OCI-LY7 (cell line): ENCODE measurements around the gene BMPR2. TPM values are rescaled to one million over a fixed set of nuclear protein-coding genes. Genes with fewer than 3 reads are reported as not detected.

ENCODE experiments used
- BruUV-seq: library from RNA; stranded (reverse); fragments of 400-500 nt; replicated peaks from 2 replicates; lab custom pipeline; 2021; lab: Mats Ljungman, UMichigan
- CTCF ChIA-PET: fragments of 300-600 bp; sonication (Branson Sonifier 250); formaldehyde crosslinking; loops from one replicate; lab custom pipeline; 2022; ENCODE audit warnings: antibody characterized with exemption; ENCODE audit not compliant: unreplicated experiment; lab: Charles Lee
- POLR2A ChIA-PET: fragments of 300-600 bp; sonication (Branson Sonifier 250); formaldehyde crosslinking; loops from one replicate; lab custom pipeline; 2022; ENCODE audit warnings: antibody characterized with exemption; lab: Charles Lee
- DNase-seq: peaks from one replicate; pipeline ENCODE4 v3.0.0-alpha.2; 2015; ENCODE audit warnings: low spot score
- H2AFZ ChIP-seq: fragments of 200-600 bp; sonication (generic), shearing (Covaris generic); 2 replicates; pipeline ENCODE4 v1.6.1; 2014; ENCODE audit warnings: mild to moderate bottlenecking, antibody characterized with exemption, low read length, moderate library complexity
- H3K27ac ChIP-seq: fragments of 200-600 bp; sonication (generic); 2 replicates; pipeline ENCODE4 v1.5.1; 2014; ENCODE audit warnings: mixed run types, low read depth, mild to moderate bottlenecking, moderate library complexity, low read length, inconsistent platforms; ENCODE audit not compliant: poor library complexity, severe bottlenecking
- H3K36me3 ChIP-seq: fragments of 200-600 bp; sonication (generic); 2 replicates; pipeline ENCODE4 v1.6.1; 2014; ENCODE audit warnings: mild to moderate bottlenecking, antibody characterized with exemption, low read length, moderate library complexity, mixed read lengths; ENCODE audit not compliant: insufficient read depth
- H3K4me1 ChIP-seq: fragments of 200-600 bp; sonication (generic); 2 replicates; pipeline ENCODE4 v1.5.1; 2014; ENCODE audit warnings: mild to moderate bottlenecking, low read length; ENCODE audit not compliant: insufficient read depth, poor library complexity, severe bottlenecking
- H3K4me2 ChIP-seq: fragments of 200-600 bp; sonication (generic); 2 replicates; pipeline ENCODE4 v1.6.1; 2014; ENCODE audit warnings: mild to moderate bottlenecking, low read length
- H3K4me3 ChIP-seq: fragments of 200-600 bp; sonication (generic); 2 replicates; pipeline ENCODE4 v1.5.1; 2014; ENCODE audit warnings: mild to moderate bottlenecking, low read depth, low read length; ENCODE audit not compliant: poor library complexity, severe bottlenecking
- H3K79me2 ChIP-seq: fragments of 200-600 bp; sonication (generic); 2 replicates; pipeline ENCODE4 v1.6.1; 2016; ENCODE audit warnings: low read depth, mild to moderate bottlenecking, low read length, moderate library complexity, mixed read lengths; ENCODE audit not compliant: insufficient read depth
- H3K9me2 ChIP-seq: fragments of 200-600 bp; sonication (generic); 2 replicates; pipeline ENCODE4 v1.6.1; 2016; ENCODE audit warnings: mild to moderate bottlenecking, low read length, mixed read lengths; ENCODE audit not compliant: insufficient read depth
- H3K9me3 ChIP-seq: fragments of 200-600 bp; sonication (generic); 2 replicates; pipeline ENCODE4 v1.6.1; 2014; ENCODE audit warnings: mild to moderate bottlenecking, mixed run types, low read length, mixed read lengths
- H4K20me1 ChIP-seq: fragments of 200-600 bp; sonication (generic); 2 replicates; pipeline ENCODE4 v1.6.1; 2014; ENCODE audit warnings: mild to moderate bottlenecking, antibody characterized with exemption, low read length, moderate library complexity, mixed read lengths; ENCODE audit not compliant: insufficient read depth
- EZH2phosphoT487 ChIP-seq: fragments of 200-600 bp; sonication (generic); IDR thresholded peaks from 2 replicates; pipeline ENCODE4 v1.6.1; 2018; ENCODE audit warnings: low read depth, borderline replicate concordance, mild to moderate bottlenecking, mixed run types, antibody characterized with exemption, low read length, moderate library complexity, mixed read lengths
- intact Hi-C: fragments of 100-400 bp; cut with micrococcal nuclease; formaldehyde crosslinking; loops from one replicate; pipeline ENCODE4 v1.10.0; 2022; ENCODE audit not compliant: unreplicated experiment
- total RNA-seq, 2 experiments: library from RNA; depleted of rRNA in 1 of 2; stranded (reverse); fragments of >200 nt in 1 of 2; shearing (Covaris generic) in 1 of 2; gene quantifications; 2 replicates each; pipeline ENCODE4 v1.2.3, GENCODE V29; 2014 to 2022
- TF ChIP-seq, protein P1 (sequence below): fragments of 200-600 bp; sonication (generic); conservative IDR thresholded peaks from 2 replicates; pipeline ENCODE4 v1.5.1; 2014; ENCODE audit warnings: mild to moderate bottlenecking, antibody characterized with exemption, low read length, moderate library complexity, mixed read lengths

BMPR2 gene
- total RNA-seq, 2 experiments from 2014 or later: 4.3 to 14.7 TPM

DNA sequence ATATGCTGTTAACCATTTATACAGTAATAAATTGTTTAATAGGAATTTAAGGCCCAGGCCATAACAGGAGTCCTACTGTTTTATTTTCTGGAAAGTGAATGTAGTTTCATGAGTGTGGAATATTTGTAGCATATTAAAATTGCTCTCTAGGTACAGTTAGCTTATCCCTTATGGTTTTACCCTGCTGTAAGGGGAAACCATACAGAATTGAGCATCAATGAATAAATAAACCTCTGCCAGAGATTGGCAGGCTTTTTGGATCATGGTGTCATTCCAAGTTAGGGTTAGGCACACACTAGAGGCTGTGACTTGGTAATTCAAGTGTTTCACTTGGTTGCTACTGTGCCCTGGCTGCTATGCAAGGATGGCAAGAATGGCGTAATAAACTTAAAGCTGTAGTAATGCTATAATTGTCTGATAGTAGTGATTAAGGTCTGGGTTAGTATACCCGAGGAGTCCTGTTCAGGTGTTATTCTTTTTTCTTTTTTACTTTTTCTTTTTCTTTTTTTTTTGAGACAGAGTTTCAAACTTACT, 30.4 kb downstream of the BMPR2 start:
- no peak overlapping the region for H3K4me2 ChIP-seq
- CTCF ChIA-PET: no interaction called here
- no peaks in the 10 kb centered on the region for H3K79me2 ChIP-seq
- peaks cover 18% of the 10 kb centered on the region for H3K4me1 ChIP-seq
- DNase-seq: no peak
- no peaks in the 10 kb centered on the region for H4K20me1 ChIP-seq
- no peak overlapping the region for H3K27ac ChIP-seq
- no peak overlapping the region for H2AFZ ChIP-seq
- TF ChIP-seq, protein P1, sequence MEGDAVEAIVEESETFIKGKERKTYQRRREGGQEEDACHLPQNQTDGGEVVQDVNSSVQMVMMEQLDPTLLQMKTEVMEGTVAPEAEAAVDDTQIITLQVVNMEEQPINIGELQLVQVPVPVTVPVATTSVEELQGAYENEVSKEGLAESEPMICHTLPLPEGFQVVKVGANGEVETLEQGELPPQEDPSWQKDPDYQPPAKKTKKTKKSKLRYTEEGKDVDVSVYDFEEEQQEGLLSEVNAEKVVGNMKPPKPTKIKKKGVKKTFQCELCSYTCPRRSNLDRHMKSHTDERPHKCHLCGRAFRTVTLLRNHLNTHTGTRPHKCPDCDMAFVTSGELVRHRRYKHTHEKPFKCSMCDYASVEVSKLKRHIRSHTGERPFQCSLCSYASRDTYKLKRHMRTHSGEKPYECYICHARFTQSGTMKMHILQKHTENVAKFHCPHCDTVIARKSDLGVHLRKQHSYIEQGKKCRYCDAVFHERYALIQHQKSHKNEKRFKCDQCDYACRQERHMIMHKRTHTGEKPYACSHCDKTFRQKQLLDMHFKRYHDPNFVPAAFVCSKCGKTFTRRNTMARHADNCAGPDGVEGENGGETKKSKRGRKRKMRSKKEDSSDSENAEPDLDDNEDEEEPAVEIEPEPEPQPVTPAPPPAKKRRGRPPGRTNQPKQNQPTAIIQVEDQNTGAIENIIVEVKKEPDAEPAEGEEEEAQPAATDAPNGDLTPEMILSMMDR: no peak
- TF ChIP-seq EZH2phosphoT487: no peak
- H3K4me3 ChIP-seq: no peak overlapping the region
- H3K9me3 ChIP-seq: no peaks in the 10 kb centered on the region
- POLR2A ChIA-PET: interaction anchor here (1.7 kb wide), 1 partner anchor 19 kb away, joined by 3 read pairs; no protein-coding TSS in a partner anchor
- intact Hi-C loops: no loop called here
- no peaks in the 10 kb centered on the region for H3K9me2 ChIP-seq
- no TSS peak for BruUV-seq
- no peaks in the 10 kb centered on the region for H3K36me3 ChIP-seq

DNA sequence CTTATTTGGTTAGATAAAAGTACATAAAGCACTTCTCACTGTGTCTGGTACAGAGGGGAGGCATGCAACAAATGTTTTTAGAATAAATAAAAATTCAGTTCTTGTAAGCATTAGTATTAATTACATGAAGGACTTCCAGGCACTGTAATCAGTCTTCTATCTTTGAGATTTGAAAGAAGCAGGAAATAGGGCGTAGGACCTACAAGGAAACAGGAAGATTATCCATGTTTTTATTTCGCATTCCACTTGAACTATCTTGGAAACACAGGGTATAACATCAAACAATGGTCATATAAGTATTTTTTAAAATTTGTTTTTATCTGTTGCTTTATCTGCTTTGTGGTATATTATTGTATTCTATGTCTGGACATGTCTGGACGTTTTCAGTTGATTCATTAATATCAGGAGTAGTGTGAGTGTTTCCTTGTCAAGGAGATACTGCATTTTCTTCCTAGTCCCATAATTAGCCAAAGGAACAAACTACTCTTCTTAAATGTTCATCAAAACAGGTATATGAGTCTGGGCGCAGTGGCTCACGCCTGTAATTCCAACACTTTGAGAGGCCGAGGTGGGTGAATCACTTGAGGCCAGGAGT, 32.5 kb downstream of the BMPR2 start:
- no peak overlapping the region for H3K4me3 ChIP-seq
- H2AFZ ChIP-seq: no peak overlapping the region
- POLR2A ChIA-PET: no interaction called here
- no peaks in the 10 kb centered on the region for H3K36me3 ChIP-seq
- H3K4me2 ChIP-seq: no peak overlapping the region
- CTCF ChIA-PET: no interaction called here
- intact Hi-C loops: no loop called here
- H3K9me3 ChIP-seq: no peaks in the 10 kb centered on the region
- no peaks in the 10 kb centered on the region for H3K9me2 ChIP-seq
- H3K27ac ChIP-seq: no peak overlapping the region
- H3K4me1 ChIP-seq: peaks cover 18% of the 10 kb centered on the region
- H3K79me2 ChIP-seq: no peaks in the 10 kb centered on the region
- TF ChIP-seq, protein P1: no peak
- TF ChIP-seq EZH2phosphoT487: no peak
- no TSS peak for BruUV-seq
- H4K20me1 ChIP-seq: no peaks in the 10 kb centered on the region
- no peak for DNase-seq

DNA sequence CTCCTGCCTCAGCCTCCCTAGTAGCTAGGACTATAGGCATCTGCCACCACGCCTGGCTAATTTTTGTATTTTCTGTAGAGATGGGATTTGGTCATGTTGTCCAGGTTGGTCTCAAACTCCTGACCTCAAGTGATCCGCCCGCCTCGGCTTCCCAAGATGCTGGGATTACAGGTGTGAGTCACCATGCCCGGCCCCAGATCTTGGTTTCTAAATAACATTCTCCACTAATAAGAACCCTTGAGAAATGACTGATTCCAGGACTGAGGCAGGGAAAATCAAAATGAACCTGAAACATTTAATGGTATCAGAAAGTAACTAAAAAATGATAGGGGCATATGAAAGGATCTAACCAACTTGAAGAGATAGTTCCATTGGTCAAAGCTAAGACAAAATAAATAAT, 34.0 kb downstream of the BMPR2 start:
- intact Hi-C loops: no loop called here
- POLR2A ChIA-PET: interaction anchor here (1.6 kb wide), 1 partner anchor 11 kb away, joined by 4 read pairs; no protein-coding TSS in a partner anchor

More for the DNA sequence above, 34.0 kb downstream of the BMPR2 start:
- H3K36me3 ChIP-seq: no peaks in the 10 kb centered on the region
- no peak overlapping the region for H3K27ac ChIP-seq
- H3K4me2 ChIP-seq: peak overlapping the region; percentile 2; the same call in 1 of the 2 replicates
- no peak overlapping the region for H2AFZ ChIP-seq
- DNase-seq: no peak
- CTCF ChIA-PET: no interaction called here
- no peak overlapping the region for H3K4me3 ChIP-seq
- H3K79me2 ChIP-seq: no peaks in the 10 kb centered on the region
- TF ChIP-seq EZH2phosphoT487: no peak
- no peaks in the 10 kb centered on the region for H3K9me2 ChIP-seq
- no peaks in the 10 kb centered on the region for H3K9me3 ChIP-seq
- no TSS peak for BruUV-seq
- no peaks in the 10 kb centered on the region for H4K20me1 ChIP-seq
- H3K4me1 ChIP-seq: peaks cover 18% of the 10 kb centered on the region
